Chondrocyte (in vitro differentiated cells): ENCODE data around the gene TBC1D32. TPM values are rescaled to one million over a fixed set of nuclear protein-coding genes. Genes with fewer than 3 reads are reported as not detected.
"Not testable (repeated sequence)": the region's sequence is repeated elsewhere in the genome, so short reads cannot be mapped to it uniquely, and the experiment has no call there.

Experiments
- DNase-seq: peaks from one replicate; pipeline ENCODE4 v3.0.0; 2021; ENCODE audit warnings: mixed read lengths, low spot score
- H3K27ac Mint-ChIP-seq: one replicate; pipeline ENCODE4 v1.8.0; 2021; ENCODE audit warnings: mild to moderate bottlenecking, moderate library complexity, mixed read lengths; ENCODE audit not compliant: unreplicated experiment
- H3K27me3 Mint-ChIP-seq: 2 replicates; pipeline ENCODE4 v1.8.0; 2021; ENCODE audit warnings: low read depth, mixed read lengths
- H3K36me3 Mint-ChIP-seq: 2 replicates; pipeline ENCODE4 v1.8.0; 2021; ENCODE audit warnings: low read depth, mixed read lengths
- H3K4me1 Mint-ChIP-seq: 2 replicates; pipeline ENCODE4 v1.8.0; 2021; ENCODE audit warnings: low read depth, mild to moderate bottlenecking, mixed read lengths
- H3K4me3 Mint-ChIP-seq: one replicate; pipeline ENCODE4 v1.8.0; 2021; ENCODE audit warnings: mild to moderate bottlenecking, moderate library complexity, mixed read lengths; ENCODE audit not compliant: unreplicated experiment
- H3K9me3 Mint-ChIP-seq: 2 replicates; pipeline ENCODE4 v1.8.0; 2021; ENCODE audit warnings: low read depth, mixed read lengths
- total RNA-seq: library from RNA; stranded (reverse); gene quantifications from 3 replicates; pipeline ENCODE4 v1.2.1, GENCODE V29; 2021
- TF ChIP-seq, protein P1 (sequence below): fragments of 200-600 bp; sonication (generic); IDR thresholded peaks from 2 replicates; pipeline ENCODE4 v1.5.0; 2021; ENCODE audit warnings: antibody characterized with exemption, mild to moderate bottlenecking, moderate library complexity

TBC1D32 gene
- total RNA-seq, 1 donor from 2014 or later: 8.9 TPM

DNA sequence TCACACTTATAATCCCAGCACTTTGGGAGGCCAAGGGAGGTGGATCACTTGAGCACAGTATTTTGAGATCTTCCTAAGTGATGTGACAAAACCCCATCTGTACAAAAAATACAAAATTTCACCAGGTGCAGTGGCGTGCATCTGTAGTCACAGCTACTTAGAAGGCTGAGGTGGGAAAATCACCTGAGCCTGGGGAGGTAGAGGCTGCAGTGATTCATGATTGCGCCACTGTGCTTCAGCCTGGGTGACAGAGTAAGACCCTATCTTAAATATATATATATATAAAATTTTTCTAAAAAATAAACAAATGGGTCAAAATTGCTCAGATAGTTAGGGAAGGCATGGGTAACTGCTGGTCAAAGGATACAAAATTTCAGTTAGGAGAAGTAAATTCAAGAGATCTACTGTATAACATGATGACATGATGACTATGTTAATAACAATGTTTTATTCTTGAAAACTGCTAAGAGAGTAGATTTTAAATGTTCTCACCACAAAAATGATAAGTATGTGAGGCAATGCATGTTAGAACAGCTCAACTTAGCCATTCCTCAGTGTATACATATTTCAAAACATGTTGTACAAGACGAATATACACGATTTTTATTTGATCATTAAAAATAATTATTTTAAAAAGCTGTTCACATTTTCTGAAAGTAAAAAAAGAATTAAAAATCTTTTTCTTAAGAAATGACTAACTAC, 24.4 kb downstream of the TBC1D32 start:
- Mint-ChIP-seq H3K36me3 (peaks cover 4% of the 10 kb centered on the region), H3K4me1 (peaks cover 15% of the 10 kb centered on the region), H3K4me3 (no peak overlapping the region), H3K27me3 (no peaks in the 10 kb centered on the region), H3K9me3 (peaks cover 3% of the 10 kb centered on the region), H3K27ac (peak overlapping the region; percentile 65)
- TF ChIP-seq, protein P1, sequence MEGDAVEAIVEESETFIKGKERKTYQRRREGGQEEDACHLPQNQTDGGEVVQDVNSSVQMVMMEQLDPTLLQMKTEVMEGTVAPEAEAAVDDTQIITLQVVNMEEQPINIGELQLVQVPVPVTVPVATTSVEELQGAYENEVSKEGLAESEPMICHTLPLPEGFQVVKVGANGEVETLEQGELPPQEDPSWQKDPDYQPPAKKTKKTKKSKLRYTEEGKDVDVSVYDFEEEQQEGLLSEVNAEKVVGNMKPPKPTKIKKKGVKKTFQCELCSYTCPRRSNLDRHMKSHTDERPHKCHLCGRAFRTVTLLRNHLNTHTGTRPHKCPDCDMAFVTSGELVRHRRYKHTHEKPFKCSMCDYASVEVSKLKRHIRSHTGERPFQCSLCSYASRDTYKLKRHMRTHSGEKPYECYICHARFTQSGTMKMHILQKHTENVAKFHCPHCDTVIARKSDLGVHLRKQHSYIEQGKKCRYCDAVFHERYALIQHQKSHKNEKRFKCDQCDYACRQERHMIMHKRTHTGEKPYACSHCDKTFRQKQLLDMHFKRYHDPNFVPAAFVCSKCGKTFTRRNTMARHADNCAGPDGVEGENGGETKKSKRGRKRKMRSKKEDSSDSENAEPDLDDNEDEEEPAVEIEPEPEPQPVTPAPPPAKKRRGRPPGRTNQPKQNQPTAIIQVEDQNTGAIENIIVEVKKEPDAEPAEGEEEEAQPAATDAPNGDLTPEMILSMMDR: no peak
- no peak for DNase-seq

DNA sequence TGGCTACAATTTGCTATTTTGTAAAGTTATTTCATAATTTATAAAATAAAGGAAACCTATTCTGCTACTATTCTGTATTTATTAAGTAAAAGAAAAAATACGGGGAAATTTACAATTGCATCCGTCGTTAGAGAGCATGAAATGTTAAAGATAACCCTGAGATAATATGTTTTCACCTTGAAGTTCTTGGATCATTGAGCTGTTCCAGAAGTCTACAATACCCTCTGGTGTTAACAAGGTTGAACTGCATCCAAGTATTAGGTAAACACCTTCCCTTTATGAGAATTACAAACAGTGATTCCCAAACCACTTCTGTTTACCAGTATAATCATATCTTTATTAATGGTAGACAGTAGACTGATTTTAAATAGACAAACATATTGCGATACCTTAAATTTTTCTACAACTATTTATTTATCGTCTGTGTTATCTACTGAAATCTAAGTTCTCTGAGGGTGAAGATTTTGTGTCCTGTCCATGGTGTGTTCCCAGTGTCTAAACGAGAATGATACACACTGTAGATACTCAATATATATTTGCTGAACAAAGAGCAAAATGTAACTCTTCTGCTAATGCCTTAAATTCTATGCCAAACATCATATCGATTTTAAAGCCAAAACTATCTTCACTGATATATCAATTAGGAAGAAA, 28.2 kb downstream of the TBC1D32 start:
- TF ChIP-seq, protein P1: peak; percentile 84
- Mint-ChIP-seq H3K36me3 (peaks cover 2% of the 10 kb centered on the region), H3K4me1 (peaks cover 15% of the 10 kb centered on the region), H3K27me3 (no peaks in the 10 kb centered on the region), H3K9me3 (peaks cover 2% of the 10 kb centered on the region), H3K4me3 (no peak overlapping the region), H3K27ac (no peak overlapping the region)
- no peak for DNase-seq

DNA sequence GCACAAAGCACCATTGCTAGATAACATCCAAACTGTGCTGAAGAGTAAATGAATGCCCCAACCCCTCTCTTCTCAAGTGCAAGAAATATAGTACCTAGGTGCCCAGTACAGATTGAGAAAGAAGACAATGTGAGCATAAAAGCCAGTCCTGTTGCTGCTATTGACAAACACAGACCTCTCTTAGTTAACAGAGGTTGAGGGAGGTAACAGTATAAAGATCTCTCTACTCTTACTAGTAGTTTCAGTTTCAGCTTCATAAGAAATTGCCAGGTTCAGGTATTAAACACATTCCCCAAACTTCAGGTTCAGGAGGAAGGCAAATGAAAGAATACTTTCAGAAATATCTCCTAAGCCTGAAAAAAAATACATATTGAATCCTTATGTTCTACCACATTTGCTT, 31.4 kb downstream of the TBC1D32 start:
- TF ChIP-seq, protein P1: no peak
- Mint-ChIP-seq H3K27me3 (no peaks in the 10 kb centered on the region), H3K4me1 (no peaks in the 10 kb centered on the region), H3K36me3 (peaks cover 6% of the 10 kb centered on the region), H3K9me3 (peaks cover 3% of the 10 kb centered on the region), H3K4me3 (no peak overlapping the region), H3K27ac (no peak overlapping the region)
- no peak for DNase-seq

DNA sequence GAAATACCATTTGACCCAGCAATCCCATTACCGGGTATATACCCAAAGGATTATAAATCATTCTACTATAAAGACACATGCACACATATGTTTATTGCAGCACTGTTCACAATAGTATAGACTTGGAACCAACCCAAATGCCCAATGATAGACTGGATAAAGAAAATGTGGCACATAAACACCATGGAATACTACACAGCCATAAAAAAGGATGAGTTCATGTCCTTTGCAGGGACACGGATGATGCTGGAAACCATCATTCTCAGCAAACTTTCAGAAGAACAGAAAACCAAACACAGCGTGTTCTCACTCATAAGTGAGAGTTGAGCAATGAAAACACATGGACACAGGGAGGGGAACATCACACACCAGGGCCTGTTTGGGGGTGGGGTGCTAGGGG, 33.1 kb downstream of the TBC1D32 start:
- not testable (repeated sequence) for H3K36me3 Mint-ChIP-seq, H3K4me1 Mint-ChIP-seq, H3K4me3 Mint-ChIP-seq, H3K27ac Mint-ChIP-seq, H3K9me3 Mint-ChIP-seq, DNase-seq, H3K27me3 Mint-ChIP-seq

DNA sequence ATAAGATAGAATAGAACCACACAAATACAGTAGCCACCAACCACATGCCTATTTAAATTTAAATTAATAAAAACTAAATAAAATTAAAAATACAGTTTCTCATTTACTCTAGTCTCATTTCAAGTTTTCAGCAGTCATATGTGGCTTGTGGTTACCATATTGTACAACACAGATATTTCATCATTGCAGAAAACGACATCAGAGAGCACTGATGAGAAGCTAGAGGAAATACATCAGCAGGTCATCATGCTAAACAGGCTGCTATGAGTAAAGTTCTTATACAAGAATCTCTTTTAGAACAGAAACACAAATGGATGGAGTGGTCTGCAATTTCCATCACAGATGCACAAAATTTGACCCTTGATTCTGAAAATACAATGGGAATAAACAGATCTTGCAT, 36.6 kb downstream of the TBC1D32 start:
- Mint-ChIP-seq H3K27me3 (no peaks in the 10 kb centered on the region), H3K27ac (no peak overlapping the region), H3K9me3 (peaks cover 3% of the 10 kb centered on the region), H3K4me3 (no peak overlapping the region), H3K36me3 (peaks cover 14% of the 10 kb centered on the region), H3K4me1 (peaks cover 6% of the 10 kb centered on the region)
- no peak for DNase-seq
- TF ChIP-seq, protein P1: no peak

DNA sequence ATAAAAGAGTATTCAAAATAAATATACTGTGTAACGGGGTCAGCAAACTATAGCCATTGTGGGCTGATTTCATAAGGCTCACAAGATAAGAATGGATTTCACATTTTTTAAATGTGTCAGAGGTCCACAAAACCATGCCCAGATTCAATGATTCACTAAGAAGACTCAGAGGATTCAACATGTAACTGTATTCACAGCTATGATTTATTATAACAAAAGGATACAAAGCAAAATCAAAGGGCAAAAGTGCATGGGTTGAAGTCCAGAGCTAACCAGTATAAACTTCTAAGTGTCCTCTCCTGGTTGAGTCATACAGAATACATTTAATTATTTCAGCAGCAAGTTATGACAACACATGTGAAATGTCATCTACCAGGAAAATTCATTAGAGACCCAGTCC, 49.2 kb downstream of the TBC1D32 start:
- Mint-ChIP-seq H3K4me1 (no peaks in the 10 kb centered on the region), H3K27me3 (no peaks in the 10 kb centered on the region), H3K36me3 (peaks cover 21% of the 10 kb centered on the region), H3K4me3 (no peak overlapping the region), H3K9me3 (peaks cover 11% of the 10 kb centered on the region), H3K27ac (no peak overlapping the region)
- TF ChIP-seq, protein P1: no peak
- DNase-seq: no peak
